Gastrocnemius medialis (tissue), 4 donors: Measurements from ENCODE around the gene LYST. TPM values are rescaled to one million over a fixed set of nuclear protein-coding genes. Genes with fewer than 3 reads are reported as not detected.

Experiments used
- ATAC-seq, 2 donors: fragments of 150-250 bp; one replicate each; pipeline ENCODE4 v1.9.1; 2016
- DNase-seq, 2 donors: peaks; one replicate each; pipeline ENCODE4 v3.0.0-alpha.2; 2019
- H3K27ac ChIP-seq, 4 donors: fragments of 200-600 bp; sonication (generic); 1 replicate in 1 of 4; 2 replicates in 3 of 4; pipeline ENCODE4 v1.5.1; 2016 to 2018; ENCODE audit warnings: mild to moderate bottlenecking in 2 of 4, moderate library complexity in 1 of 4
- H3K27me3 ChIP-seq, 3 donors: fragments of 200-600 bp; sonication (generic) in 2 of 3; 1 replicate in 1 of 3; 2 replicates in 2 of 3; pipeline versions ENCODE4 v1.5.1 to v1.6.0; 2016 to 2019; ENCODE audit warnings: mild to moderate bottlenecking in 1 of 3, moderate library complexity in 1 of 3
- H3K36me3 ChIP-seq, 2 donors: fragments of 200-600 bp; sonication (generic) in 1 of 2; one replicate each; pipeline ENCODE4 v1.5.1; 2017 to 2018
- H3K4me1 ChIP-seq, 2 donors: fragments of 200-600 bp; sonication (generic) in 1 of 2; one replicate each; pipeline ENCODE4 v1.5.1; 2016 to 2017; ENCODE audit warnings: mild to moderate bottlenecking in 2 of 2
- H3K4me3 ChIP-seq, 4 donors: fragments of 200-600 bp; sonication (generic) in 3 of 4; 1 replicate in 1 of 4; 2 replicates in 3 of 4; pipeline ENCODE4 v1.5.1; 2016 to 2019; ENCODE audit warnings: mild to moderate bottlenecking in 2 of 4
- H3K9me3 ChIP-seq, 3 donors: fragments of 200-600 bp; sonication (generic) in 2 of 3; 1 replicate in 1 of 3; 2 replicates in 2 of 3; pipeline ENCODE4 v1.5.1; 2016 to 2019
- CTCF ChIP-seq, 5 experiments: fragments of 450-650 bp in 3 of 5; fragments of 200-600 bp in 2 of 5; sonication (generic) in 2 of 5; IDR thresholded peaks in 4 of 5; conservative IDR thresholded peaks in 1 of 5; 1 replicate in 4 of 5; 2 replicates in 1 of 5; pipeline ENCODE4 v1.5.1; 2016 to 2019; ENCODE audit warnings: antibody characterized with exemption in 5 of 5, mild to moderate bottlenecking in 3 of 5, moderate library complexity in 3 of 5
- POLR2A ChIP-seq, 2 donors: fragments of 450-650 bp; IDR thresholded peaks; one replicate each; pipeline ENCODE4 v1.6.1; 2017; ENCODE audit warnings: antibody characterized with exemption in 2 of 2, mild to moderate bottlenecking in 2 of 2, moderate library complexity in 2 of 2
- in situ Hi-C, 4 donors: fragments of 200-750 bp; cut with MboI; loops; one replicate each; pipeline versions ENCODE4 v1.15.0 to v1.8.0; 2017; ENCODE audit warnings: low sequenced_read_pairs in 4 of 4
- intact Hi-C: fragments of 100-400 bp; cut with DNase I; formaldehyde crosslinking; loops from one replicate; pipeline ENCODE4 v1.15.1; 2023; ENCODE audit warnings: low total_unique reads
- total RNA-seq, 4 donors: library from RNA; depleted of rRNA; stranded (reverse); fragments of >200 nt; gene quantifications; one replicate each; pipeline versions ENCODE4 v1.1.0 to v1.2.3, GENCODE V29; 2016

LYST gene
- total RNA-seq, 4 donors from 2014 or later: 6.6 to 21.9 (median 10.7) TPM

DNA sequence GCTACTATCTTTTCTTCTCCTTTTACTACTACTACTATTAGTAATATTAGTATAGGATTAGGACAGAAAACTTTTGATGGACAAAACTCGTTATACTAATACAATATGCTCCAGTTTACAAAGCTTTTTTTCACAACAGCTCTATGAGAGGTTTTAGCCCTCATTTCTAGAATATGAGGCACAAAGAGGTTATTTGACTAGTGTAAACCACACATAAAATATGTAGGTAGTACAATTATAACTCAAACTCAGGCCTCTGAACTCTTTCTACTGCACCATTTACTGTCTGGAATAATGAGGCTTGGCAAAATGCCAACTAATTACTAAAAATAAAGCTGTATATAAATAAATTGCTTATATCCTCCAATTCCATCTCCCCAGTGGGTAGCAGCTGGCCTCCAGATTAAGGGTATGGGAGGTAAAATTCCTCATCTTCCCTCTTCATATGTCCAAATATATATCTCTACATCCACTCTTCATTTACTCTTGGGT lies 99.9 kb downstream of the LYST start:
- Histone ChIP-seq H3K4me3 (no peak overlapping the region), H3K36me3 (peaks cover 0 to 21% of the 10 kb centered on the region in 2 donors), H3K27me3 (no peaks in the 10 kb centered on the region), H3K27ac (no peak overlapping the region), H3K9me3 (no peaks in the 10 kb centered on the region), H3K4me1 (no peaks in the 10 kb centered on the region)
- DNase-seq: no peak
- ATAC-seq: no peak
- TF ChIP-seq POLR2A (IDR thresholded peaks at IDR 0.05) (no peak), CTCF (IDR thresholded peaks at IDR 0.05 in 4 of 5, conservative IDR thresholded peaks at IDR 0.05 in 1 of 5) (no peak)
- intact Hi-C loops: no loop called here
- in situ Hi-C loops: loop anchor here in 1 of 4 donors (25.0 kb wide), 1 partner anchor 255 kb away; the partner anchor contains the start of gene B3GALNT2

DNA sequence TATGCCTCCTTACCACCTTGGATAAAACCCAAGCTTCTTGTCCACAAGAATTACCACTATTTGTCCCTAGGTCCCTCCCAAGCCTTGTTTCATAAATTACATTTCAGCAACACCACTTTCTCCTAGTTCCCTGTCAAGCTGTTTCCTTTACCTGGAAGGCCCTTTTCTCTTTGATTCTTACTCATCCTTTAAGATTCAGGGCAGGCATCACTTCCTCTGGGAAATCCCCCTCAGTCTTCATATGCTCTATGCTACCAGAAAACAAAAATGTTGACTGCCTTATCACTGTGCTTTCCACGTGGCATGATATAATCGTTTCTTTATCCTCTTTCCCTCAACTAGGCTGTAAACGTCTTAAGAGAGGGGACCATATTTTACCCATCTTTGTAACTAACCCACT lies 102.7 kb downstream of the LYST start:
- ATAC-seq (no peak), DNase-seq (no peak)
- no peaks in the 10 kb centered on the region for H3K9me3 ChIP-seq
- peaks cover 0 to 21% of the 10 kb centered on the region in 2 donors for H3K36me3 ChIP-seq
- in situ Hi-C loops (loop anchor here in 1 of 4 donors (25.0 kb wide), 1 partner anchor 252 kb away; the partner anchor contains the start of gene B3GALNT2), intact Hi-C loops (no loop called here)
- no peaks in the 10 kb centered on the region for H3K4me1 ChIP-seq
- no peaks in the 10 kb centered on the region for H3K27me3 ChIP-seq
- no peak overlapping the region for H3K27ac ChIP-seq
- no peak overlapping the region for H3K4me3 ChIP-seq
- TF ChIP-seq CTCF (IDR thresholded peaks at IDR 0.05 in 4 of 5, conservative IDR thresholded peaks at IDR 0.05 in 1 of 5): no peak
- no peak for TF ChIP-seq POLR2A (IDR thresholded peaks at IDR 0.05)

GRCh38 chr1:235759336-235759735 lies 107.4 kb downstream of the LYST start:
- Histone ChIP-seq H3K4me1 (no peaks in the 10 kb centered on the region), H3K4me3 (no peak overlapping the region), H3K9me3 (no peaks in the 10 kb centered on the region), H3K27ac (no peak overlapping the region), H3K27me3 (no peaks in the 10 kb centered on the region), H3K36me3 (peaks cover 0 to 21% of the 10 kb centered on the region in 2 donors)
- intact Hi-C loops: no loop called here
- ATAC-seq (no peak), DNase-seq (no peak)
- TF ChIP-seq CTCF (IDR thresholded peaks at IDR 0.05 in 4 of 5, conservative IDR thresholded peaks at IDR 0.05 in 1 of 5) (no peak), POLR2A (IDR thresholded peaks at IDR 0.05) (no peak)
- in situ Hi-C loops: loop anchor here in 1 of 4 donors (25.0 kb wide), 1 partner anchor 247 kb away; the partner anchor contains the start of gene B3GALNT2

GRCh38 chr1:235758931-235759330 lies 107.8 kb downstream of the LYST start:
- no peak for TF ChIP-seq POLR2A (IDR thresholded peaks at IDR 0.05)
- no peak for TF ChIP-seq CTCF (IDR thresholded peaks at IDR 0.05 in 4 of 5, conservative IDR thresholded peaks at IDR 0.05 in 1 of 5)
- no peaks in the 10 kb centered on the region for H3K27me3 ChIP-seq
- no peaks in the 10 kb centered on the region for H3K4me1 ChIP-seq
- no peaks in the 10 kb centered on the region for H3K9me3 ChIP-seq
- peaks cover 0 to 21% of the 10 kb centered on the region in 2 donors for H3K36me3 ChIP-seq
- intact Hi-C loops: no loop called here
- DNase-seq: no peak
- in situ Hi-C loops: loop anchor here in 1 of 4 donors (25.0 kb wide), 1 partner anchor 247 kb away; the partner anchor contains the start of gene B3GALNT2
- no peak overlapping the region for H3K27ac ChIP-seq
- ATAC-seq: no peak
- no peak overlapping the region for H3K4me3 ChIP-seq
